PFSK-1 (cell line): ENCODE data around the gene ABHD6.

Experiments used
- FOXP2 ChIP-seq: optimal IDR thresholded peaks from 2 replicates; pipeline ENCODE3; 2011; ENCODE audit warnings: borderline replicate concordance, control low read depth, inconsistent platforms; ENCODE audit not compliant: insufficient read depth; ENCODE audit errors: extremely low read length, extremely low read depth
- POLR2AphosphoS5 ChIP-seq: IDR thresholded peaks from 2 replicates; pipeline ENCODE4 v1.6.1; 2012; ENCODE audit warnings: low read depth, mild to moderate bottlenecking, control low read depth, low read length, moderate library complexity
- REST ChIP-seq, 2 experiments: IDR thresholded peaks; 2 replicates each; pipeline versions ENCODE4 v1.6.1 to v1.8.0; 2011 to 2012; ENCODE audit warnings: low read depth in 2 of 2, low read length in 2 of 2, control low read depth in 1 of 2, inconsistent platforms in 1 of 2, mild to moderate bottlenecking in 1 of 2, moderate library complexity in 1 of 2; ENCODE audit not compliant: insufficient read depth in 1 of 2
- SIN3A ChIP-seq: IDR thresholded peaks from 2 replicates; pipeline ENCODE4 v1.6.1; 2012; ENCODE audit warnings: mild to moderate bottlenecking, low read length, moderate library complexity, borderline replicate concordance; ENCODE audit not compliant: insufficient read depth
- TAF1 ChIP-seq: IDR thresholded peaks from 2 replicates; pipeline ENCODE4 v1.6.1; 2012; ENCODE audit warnings: low read length, control low read depth, borderline replicate concordance; ENCODE audit not compliant: insufficient read depth

The ABHD6 gene

GRCh38 chr3:58236527-58237237 is 910 bp upstream of the ABHD6 start:
- TF ChIP-seq REST (IDR thresholded peaks at IDR 0.05; ENCODE audit: insufficient read depth in 1 of 2, low read depth in 2 of 2, low read length in 2 of 2) = no peak
- TF ChIP-seq SIN3A = no peak
- TF ChIP-seq POLR2AphosphoS5 = no peak
- TF ChIP-seq FOXP2 = no peak

GRCh38 chr3:58237941-58238681 is 519 bp downstream of the ABHD6 start:
- TF ChIP-seq TAF1 = no peak
- TF ChIP-seq REST (IDR thresholded peaks at IDR 0.05; ENCODE audit: insufficient read depth in 1 of 2, low read depth in 2 of 2, low read length in 2 of 2) = 0 out of 4 replicates have a peak, but pooled peaks of 1 of the 2 experiments have one; percentile 22
- TF ChIP-seq SIN3A = no peak
- peak; percentile 31 for TF ChIP-seq FOXP2
- no peak for TF ChIP-seq POLR2AphosphoS5

- TF ChIP-seq REST (IDR thresholded peaks at IDR 0.05; ENCODE audit: insufficient read depth in 1 of 2, low read depth in 2 of 2, low read length in 2 of 2) (no peak), FOXP2 (no peak), TAF1 (no peak), POLR2AphosphoS5 (no peak), SIN3A (no peak)
Measured at GRCh38 chr3:58238830-58239229, 1.2 kb downstream of the ABHD6 start.

- TF ChIP-seq POLR2AphosphoS5 = no peak
- TF ChIP-seq FOXP2 = no peak
- no peak for TF ChIP-seq SIN3A
- TF ChIP-seq REST (IDR thresholded peaks at IDR 0.05; ENCODE audit: insufficient read depth in 1 of 2, low read depth in 2 of 2, low read length in 2 of 2) = no peak
- no peak for TF ChIP-seq TAF1
Measured at GRCh38 chr3:58241306-58242044, 3.9 kb downstream of the ABHD6 start.
